Tibial nerve (tissue), 4 donors: ENCODE results near the gene LRRC49. TPM values are rescaled to one million over a fixed set of nuclear protein-coding genes. Genes with fewer than 3 reads are reported as not detected.

Source experiments
- DNase-seq, 2 donors: peaks; one replicate each; pipeline ENCODE4 v3.0.0-alpha.2; 2019; ENCODE audit warnings: low spot score in 2 of 2
- H3K27ac ChIP-seq, 4 donors: fragments of 200-600 bp; sonication (generic) in 3 of 4; one replicate each; pipeline ENCODE4 v1.5.1; 2017 to 2019; ENCODE audit warnings: mild to moderate bottlenecking in 1 of 4
- H3K27me3 ChIP-seq, 2 donors: fragments of 200-600 bp; sonication (generic) in 1 of 2; one replicate each; pipeline versions ENCODE4 v1.5.1 to v1.6.0; 2017 to 2019
- H3K36me3 ChIP-seq, 3 donors: fragments of 200-600 bp; sonication (generic); one replicate each; pipeline ENCODE4 v1.5.1; 2018 to 2019
- H3K4me1 ChIP-seq, 4 donors: fragments of 200-600 bp; sonication (generic) in 3 of 4; one replicate each; pipeline ENCODE4 v1.5.1; 2017 to 2019
- H3K4me3 ChIP-seq, 4 donors: fragments of 200-600 bp; sonication (generic) in 3 of 4; one replicate each; pipeline ENCODE4 v1.5.1; 2017 to 2019; ENCODE audit warnings: mild to moderate bottlenecking in 1 of 4, moderate library complexity in 1 of 4
- H3K9me3 ChIP-seq, 4 donors: fragments of 200-600 bp; sonication (generic) in 3 of 4; one replicate each; pipeline ENCODE4 v1.5.1; 2017 to 2019
- CTCF ChIP-seq, 5 experiments: fragments of 200-600 bp in 3 of 5; fragments of 450-650 bp in 2 of 5; sonication (generic) in 3 of 5; IDR thresholded peaks; one replicate each; pipeline ENCODE4 v1.5.1; 2016 to 2019; ENCODE audit warnings: antibody characterized with exemption in 5 of 5, mild to moderate bottlenecking in 3 of 5, moderate library complexity in 2 of 5
- EP300 ChIP-seq, 2 donors: sonication (generic); formaldehyde crosslinking; IDR thresholded peaks; one replicate each; pipeline ENCODE4 v1.6.1; 2017; ENCODE audit warnings: antibody characterized with exemption in 2 of 2, mild to moderate bottlenecking in 1 of 2
- POLR2A ChIP-seq, 2 donors: fragments of 450-650 bp; IDR thresholded peaks; one replicate each; pipeline ENCODE4 v1.6.1; 2017; ENCODE audit warnings: antibody characterized with exemption in 2 of 2, mild to moderate bottlenecking in 2 of 2, moderate library complexity in 2 of 2
- WGBS, 2 donors: methylation state at CpG; one replicate each; pipeline ENCODE4 v1.1.5; 2018; 5-methylcytosine and 5-hydroxymethylcytosine counted together
- total RNA-seq, 4 donors: library from RNA; depleted of rRNA; stranded (reverse); fragments of >200 nt; gene quantifications; one replicate each; pipeline ENCODE4 v1.1.0, GENCODE V29; 2016

Gene LRRC49
- total RNA-seq, 4 donors from 2014 or later = 8.8 to 11.1 (median 9.5) TPM

GRCh38 chr15:71069693-71070092 lies 177.1 kb downstream of the LRRC49 start:
- 72 to 77% methylated on average over 2 of the region's 2 CpGs for WGBS, 2 donors
- Histone ChIP-seq H3K36me3 (no peaks in the 10 kb centered on the region), H3K4me3 (no peak overlapping the region), H3K27me3 (no peaks in the 10 kb centered on the region), H3K27ac (no peak overlapping the region), H3K4me1 (no peaks in the 10 kb centered on the region), H3K9me3 (peaks cover 0 to 3% (median 0%) of the 10 kb centered on the region in 4 donors)
- no peak for DNase-seq
- no peak for TF ChIP-seq EP300 (IDR thresholded peaks at IDR 0.05)
- TF ChIP-seq POLR2A (IDR thresholded peaks at IDR 0.05) = no peak
- no peak for TF ChIP-seq CTCF (IDR thresholded peaks at IDR 0.05)

GRCh38 chr15:71071529-71071928 lies 178.9 kb downstream of the LRRC49 start:
- Histone ChIP-seq H3K4me1 (no peaks in the 10 kb centered on the region), H3K9me3 (peaks cover 0 to 3% (median 0%) of the 10 kb centered on the region in 4 donors), H3K27ac (no peak overlapping the region), H3K36me3 (no peaks in the 10 kb centered on the region), H3K4me3 (no peak overlapping the region), H3K27me3 (no peaks in the 10 kb centered on the region)
- no peak for DNase-seq
- TF ChIP-seq CTCF (IDR thresholded peaks at IDR 0.05) (no peak), POLR2A (IDR thresholded peaks at IDR 0.05) (no peak), EP300 (IDR thresholded peaks at IDR 0.05) (no peak)

- 86 to 90% methylated on average over 6 of the region's 6 CpGs for WGBS, 2 donors
Measured at GRCh38 chr15:71072423-71072822, 179.8 kb downstream of the LRRC49 start.

GRCh38 chr15:71078506-71079207 lies 186.0 kb downstream of the LRRC49 start:
- peaks cover 0 to 6% (median 0%) of the 10 kb centered on the region in 4 donors for H3K4me1 ChIP-seq
- no peaks in the 10 kb centered on the region for H3K36me3 ChIP-seq
- no peak for DNase-seq
- no peaks in the 10 kb centered on the region for H3K9me3 ChIP-seq
- no peak for TF ChIP-seq EP300 (IDR thresholded peaks at IDR 0.05)
- TF ChIP-seq CTCF (IDR thresholded peaks at IDR 0.05) = no peak
- TF ChIP-seq POLR2A (IDR thresholded peaks at IDR 0.05) = no peak
- WGBS, 2 donors = 67 to 72% methylated on average over 6 of the region's 6 CpGs
- no peaks in the 10 kb centered on the region for H3K27me3 ChIP-seq
- H3K27ac ChIP-seq = no peak overlapping the region
- no peak overlapping the region for H3K4me3 ChIP-seq

More at GRCh38 chr15:71072423-71072822, 179.8 kb downstream of the LRRC49 start:
- Histone ChIP-seq H3K36me3 (no peaks in the 10 kb centered on the region), H3K9me3 (peaks cover 0 to 3% (median 0%) of the 10 kb centered on the region in 4 donors), H3K4me1 (no peaks in the 10 kb centered on the region), H3K27me3 (no peaks in the 10 kb centered on the region), H3K4me3 (no peak overlapping the region), H3K27ac (no peak overlapping the region)
- DNase-seq = no peak
- TF ChIP-seq POLR2A (IDR thresholded peaks at IDR 0.05) (no peak), CTCF (IDR thresholded peaks at IDR 0.05) (no peak), EP300 (IDR thresholded peaks at IDR 0.05) (no peak)

- H3K9me3 ChIP-seq = no peaks in the 10 kb centered on the region
- TF ChIP-seq POLR2A (IDR thresholded peaks at IDR 0.05) = no peak
- TF ChIP-seq EP300 (IDR thresholded peaks at IDR 0.05) = no peak
- TF ChIP-seq CTCF (IDR thresholded peaks at IDR 0.05) = no peak
- H3K4me3 ChIP-seq = no peak overlapping the region
Measured at GRCh38 chr15:71079208-71080044, 186.8 kb downstream of the LRRC49 start.

More at GRCh38 chr15:71079208-71080044, 186.8 kb downstream of the LRRC49 start:
- no peak for DNase-seq
- 51 to 52% methylated on average over 6 of the region's 6 CpGs for WGBS, 2 donors
- no peaks in the 10 kb centered on the region for H3K27me3 ChIP-seq
- H3K27ac ChIP-seq = no peak overlapping the region
- H3K4me1 ChIP-seq = peaks cover 0 to 6% (median 0%) of the 10 kb centered on the region in 4 donors
- H3K36me3 ChIP-seq = no peaks in the 10 kb centered on the region
